ENCODE data around the gene TP53AIP1.

The TP53AIP1 gene

GRCh38 chr11:128914216-128915148 lies 28.2 kb downstream of the TP53AIP1 start:
- Histone ChIP-seq H3K4me3 (no peak overlapping the region), H3K27ac (no peak overlapping the region)
- DNase-seq (ENCODE audit: low spot score), result no peak
- TF ChIP-seq CTCF (IDR thresholded peaks at IDR 0.05), result no peak

GRCh38 chr11:128913806-128914205 lies 28.9 kb downstream of the TP53AIP1 start:
- DNase-seq (ENCODE audit: low spot score), result no peak
- no peak overlapping the region for H3K27ac ChIP-seq
- no peak overlapping the region for H3K4me3 ChIP-seq
- no peak for TF ChIP-seq CTCF (IDR thresholded peaks at IDR 0.05)

- TF ChIP-seq CTCF (IDR thresholded peaks at IDR 0.05), result no peak
- Histone ChIP-seq H3K4me3 (no peak overlapping the region), H3K27ac (no peak overlapping the region)
- DNase-seq (ENCODE audit: low spot score), result no peak
Observed at GRCh38 chr11:128911701-128912100, 31.0 kb downstream of the TP53AIP1 start.

- DNase-seq (ENCODE audit: low spot score), result no peak
- Histone ChIP-seq H3K27ac (no peak overlapping the region), H3K4me3 (no peak overlapping the region)
- TF ChIP-seq CTCF (IDR thresholded peaks at IDR 0.05), result no peak
Observed at GRCh38 chr11:128911239-128911638, 31.4 kb downstream of the TP53AIP1 start.

GRCh38 chr11:128910576-128910975 lies 32.1 kb downstream of the TP53AIP1 start:
- no peak overlapping the region for H3K27ac ChIP-seq
- no peak overlapping the region for H3K4me3 ChIP-seq
- DNase-seq (ENCODE audit: low spot score), result no peak
- TF ChIP-seq CTCF (IDR thresholded peaks at IDR 0.05), result no peak

- no peak for TF ChIP-seq CTCF (IDR thresholded peaks at IDR 0.05)
- DNase-seq (ENCODE audit: low spot score), result no peak
- H3K27ac ChIP-seq, result no peak overlapping the region
- H3K4me3 ChIP-seq, result no peak overlapping the region
Observed at GRCh38 chr11:128909438-128910125, 33.1 kb downstream of the TP53AIP1 start.
